ACHN (cell line): ENCODE results near the gene ZNF516.
A peak's percentile ranks its signal among the peaks of the same experiment; 100 is the strongest.
"Not testable (repeated sequence)": the region's sequence is repeated elsewhere in the genome, so short reads cannot be mapped to it uniquely, and the experiment has no call there.

Source experiments
- DNase-seq: peaks from one replicate; pipeline ENCODE4 v3.0.0-alpha.2; 2015
- in situ Hi-C: cut with HindIII; loops from 2 replicates; pipeline ENCODE4 v1.10.0; 2017; ENCODE audit warnings: low sequenced_read_pairs, low pct_ligation_motif_present, low pct_unique_long_range_greater_than_20kb

The ZNF516 gene

GRCh38 chr18:76479351-76480238 is 15.4 kb downstream of the ZNF516 start:
- in situ Hi-C loops = no loop called here
- DNase-seq = no peak

GRCh38 chr18:76476665-76477561 is 18.1 kb downstream of the ZNF516 start:
- DNase-seq = peak; percentile 86
- in situ Hi-C loops = no loop called here

- in situ Hi-C loops = no loop called here
- DNase-seq = peak; percentile 61
Measured at GRCh38 chr18:76475450-76476194, 19.4 kb downstream of the ZNF516 start.

GRCh38 chr18:76474824-76475223 is 20.2 kb downstream of the ZNF516 start:
- in situ Hi-C loops = no loop called here
- no peak for DNase-seq

GRCh38 chr18:76473521-76473920 is 21.5 kb downstream of the ZNF516 start:
- in situ Hi-C loops, DNase-seq: not testable (repeated sequence)

- DNase-seq = no peak
- in situ Hi-C loops = no loop called here
Measured at GRCh38 chr18:76472829-76473228, 22.2 kb downstream of the ZNF516 start.

- DNase-seq = no peak
- in situ Hi-C loops = no loop called here
Measured at GRCh38 chr18:76471593-76471992, 23.4 kb downstream of the ZNF516 start.

- no peak for DNase-seq
- in situ Hi-C loops = no loop called here
Measured at GRCh38 chr18:76468345-76469304, 26.4 kb downstream of the ZNF516 start.

- in situ Hi-C loops = no loop called here
- DNase-seq = no peak
Measured at GRCh38 chr18:76467371-76468190, 27.5 kb downstream of the ZNF516 start.

- no peak for DNase-seq
- in situ Hi-C loops = no loop called here
Measured at GRCh38 chr18:76466410-76466991, 28.5 kb downstream of the ZNF516 start.

- in situ Hi-C loops = no loop called here
Measured at GRCh38 chr18:76465630-76466409, 29.2 kb downstream of the ZNF516 start.

GRCh38 chr18:76464281-76465259 is 30.5 kb downstream of the ZNF516 start:
- DNase-seq = no peak
- in situ Hi-C loops = no loop called here

More at GRCh38 chr18:76465630-76466409, 29.2 kb downstream of the ZNF516 start:
- DNase-seq = no peak

GRCh38 chr18:76463872-76464271 is 31.2 kb downstream of the ZNF516 start:
- in situ Hi-C loops = no loop called here
- DNase-seq = no peak

- in situ Hi-C loops = no loop called here
Measured at GRCh38 chr18:76463358-76463757, 31.7 kb downstream of the ZNF516 start.

GRCh38 chr18:76462326-76462694 is 32.7 kb downstream of the ZNF516 start:
- no peak for DNase-seq
- in situ Hi-C loops = no loop called here

More at GRCh38 chr18:76463358-76463757, 31.7 kb downstream of the ZNF516 start:
- DNase-seq = no peak
